Non-pigmented ciliary epithelial cell (primary cell): ENCODE results near the gene STIMATE.

Experiments
- DNase-seq: peaks from one replicate; pipeline ENCODE4 v3.0.0-alpha.2; 2010; ENCODE audit warnings: low read depth

STIMATE gene

DNA sequence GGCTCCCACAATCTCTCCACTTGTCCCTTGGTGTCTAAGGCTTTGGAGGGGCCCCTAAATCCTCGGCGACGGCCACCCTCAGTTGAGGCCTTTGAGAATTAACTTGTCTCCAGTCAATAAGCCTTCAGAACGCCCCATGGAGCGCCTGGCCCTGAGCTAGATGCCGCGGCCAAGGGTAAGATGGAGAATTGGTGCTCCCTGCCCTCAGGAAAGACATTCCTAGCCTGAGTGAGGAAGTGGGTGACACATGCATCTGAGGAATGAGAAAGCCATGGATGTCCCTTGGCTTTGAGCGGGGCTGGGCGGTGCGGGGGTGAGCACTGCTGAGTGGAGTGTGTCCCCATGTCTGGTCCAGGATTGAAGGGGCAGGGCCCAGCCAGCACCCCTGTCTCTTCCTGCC is 80.1 kb downstream of the STIMATE start:
- DNase-seq, result no peak

DNA sequence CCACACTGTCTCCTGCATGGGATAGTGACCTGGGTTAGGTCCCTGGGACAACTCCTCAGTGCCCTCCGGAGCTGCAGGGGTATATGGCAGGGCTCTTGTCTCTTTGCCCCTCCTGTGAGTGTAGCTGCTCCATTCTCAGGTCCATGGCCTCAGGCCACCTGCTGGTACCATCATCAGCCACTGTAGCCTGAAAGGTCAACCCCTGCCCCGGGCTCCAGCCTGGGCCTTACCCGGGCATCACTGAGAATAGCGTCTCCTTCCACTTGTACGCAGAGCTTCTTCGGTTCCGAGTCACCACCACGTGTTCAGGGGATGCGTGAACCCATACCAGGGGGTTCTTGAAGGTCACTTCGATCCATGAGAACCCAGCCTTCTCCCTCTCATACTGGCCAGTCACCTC is 80.7 kb downstream of the STIMATE start:
- no peak for DNase-seq

DNA sequence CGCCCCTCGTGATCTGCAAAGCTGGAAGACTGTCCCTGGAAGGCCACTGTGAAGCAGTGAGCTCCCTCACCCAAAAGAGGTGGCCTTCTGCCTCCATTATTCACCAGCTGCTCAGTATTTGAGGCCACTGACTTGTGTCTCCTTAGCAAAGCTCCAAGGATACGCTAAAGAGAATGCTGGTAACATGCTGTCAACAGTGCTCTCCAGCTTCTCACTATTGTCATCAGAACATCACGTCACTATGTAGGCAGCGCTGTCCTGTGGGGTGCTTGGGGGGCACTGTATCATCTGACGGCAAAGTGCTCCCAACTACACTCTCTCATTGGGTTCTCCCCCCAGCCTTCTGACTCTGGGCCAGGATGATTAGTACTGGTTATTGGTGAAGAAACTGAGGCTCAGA is 81.1 kb downstream of the STIMATE start:
- no peak for DNase-seq

DNA sequence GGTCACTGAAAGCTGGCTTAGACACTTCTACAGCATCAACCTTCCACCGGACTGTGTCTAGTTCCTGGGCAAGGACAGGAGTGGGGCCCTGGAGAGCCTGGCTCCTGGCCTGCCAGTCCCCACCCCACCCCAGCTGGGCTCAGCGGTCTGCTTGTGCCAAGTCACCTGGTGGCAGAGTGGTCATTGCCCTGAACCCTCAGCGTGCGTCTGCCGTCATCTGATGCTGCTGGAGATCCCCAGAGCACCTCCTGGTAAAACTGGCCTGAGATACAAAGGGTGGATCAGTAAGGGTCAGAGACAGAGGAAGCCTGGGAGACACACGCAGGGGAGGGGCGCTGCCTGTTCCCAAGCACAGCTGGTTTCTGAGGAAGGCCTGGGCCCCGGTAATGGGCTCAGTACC is 83.5 kb downstream of the STIMATE start:
- DNase-seq, result no peak

DNA sequence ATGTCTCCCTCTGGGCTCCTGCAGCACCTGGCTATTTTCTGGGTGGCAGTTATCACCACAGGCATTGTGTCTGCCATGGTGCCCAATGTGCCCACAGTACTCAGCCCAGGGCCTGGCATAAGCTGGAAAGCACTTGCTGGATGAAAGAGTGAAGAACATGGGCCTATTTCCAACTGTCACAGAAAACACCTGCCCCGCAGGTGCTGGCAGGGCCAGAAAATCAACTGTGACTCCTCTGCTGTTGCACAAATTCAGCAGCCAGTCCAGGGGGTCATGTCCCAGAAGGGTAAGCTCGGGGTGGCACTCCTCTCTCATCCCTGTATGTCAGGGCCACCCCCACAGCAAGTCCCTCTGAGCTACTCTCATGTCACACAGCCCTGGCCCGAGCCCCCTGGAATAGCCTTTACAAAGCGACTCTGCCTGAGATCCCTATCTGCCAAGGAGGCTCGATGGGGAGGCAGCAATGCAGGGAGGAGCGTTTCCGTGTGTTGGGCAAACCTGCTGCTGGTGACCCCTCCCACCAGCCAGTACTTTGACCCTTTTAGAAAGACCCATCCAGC is 85.8 kb downstream of the STIMATE start:
- no peak for DNase-seq

DNA sequence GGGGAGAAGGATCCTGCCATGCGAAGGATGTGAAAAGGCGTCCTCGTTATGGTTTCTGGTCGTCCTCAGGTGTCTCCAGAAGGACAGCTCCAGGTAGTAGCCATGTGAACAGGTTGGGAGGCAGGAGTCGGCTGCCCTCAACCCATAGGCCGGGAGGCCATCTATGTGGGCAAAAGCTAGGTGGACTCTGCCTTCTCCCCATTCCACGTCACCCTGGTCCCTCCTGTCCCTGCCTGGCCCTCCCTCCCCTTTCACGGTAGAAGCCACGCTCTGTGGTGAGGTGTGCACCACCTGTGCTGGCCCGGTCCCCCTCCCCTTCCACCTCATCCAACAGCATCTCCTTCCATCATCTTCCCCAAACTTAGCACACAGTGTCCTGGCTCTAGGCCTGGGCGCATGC is 86.4 kb downstream of the STIMATE start:
- DNase-seq, result no peak

DNA sequence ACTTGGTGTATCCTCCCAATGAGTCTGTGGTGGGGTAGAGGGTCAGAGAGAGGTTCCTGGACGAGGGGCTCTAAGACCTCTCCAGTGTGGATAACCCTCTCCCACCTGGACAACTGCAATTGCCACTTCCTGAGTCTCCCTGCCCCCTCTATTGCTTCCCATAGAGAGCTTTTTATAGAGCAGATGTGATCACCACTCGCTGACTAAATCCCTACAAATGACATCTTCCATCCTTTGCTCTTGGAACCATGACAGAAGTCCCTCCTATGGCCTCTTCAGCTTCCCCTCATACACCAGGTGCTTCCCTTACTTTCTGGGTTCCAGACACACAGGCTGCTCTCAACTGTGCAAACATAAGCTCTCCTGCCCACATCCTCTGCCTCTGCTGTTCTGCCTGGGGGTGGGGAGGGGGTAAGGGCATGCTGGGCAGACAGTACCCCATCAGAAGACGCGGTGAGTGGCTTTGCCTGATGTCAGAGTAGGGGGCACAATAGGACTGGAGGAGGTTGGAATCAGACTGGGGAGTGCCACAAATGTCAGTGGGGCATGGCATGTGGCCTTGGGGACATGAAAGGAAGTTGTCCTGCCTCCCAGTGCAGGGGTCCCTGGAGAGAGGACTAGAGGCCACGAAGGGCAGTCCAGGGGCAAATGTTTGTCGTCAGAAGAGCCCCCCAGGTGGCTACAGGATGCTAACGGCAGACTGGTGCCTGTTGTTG is 87.5 kb downstream of the STIMATE start:
- DNase-seq, result no peak

DNA sequence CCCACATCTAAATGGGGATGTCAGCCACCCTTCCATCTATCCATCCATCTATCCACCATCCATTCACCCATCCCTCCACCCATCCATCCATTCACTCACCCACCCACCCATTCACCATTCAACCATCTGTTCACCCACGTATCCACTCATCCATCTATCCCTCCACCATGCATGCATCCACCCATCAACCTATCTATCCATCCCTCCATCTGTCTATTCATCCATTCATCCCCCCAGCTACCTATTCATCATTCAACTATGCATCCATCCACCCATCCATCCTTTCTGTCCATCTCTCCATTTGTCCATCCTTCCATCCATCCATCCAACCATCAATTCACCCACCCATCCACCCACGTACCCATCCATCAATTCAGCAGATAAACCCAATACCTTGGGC is 88.2 kb downstream of the STIMATE start:
- no peak for DNase-seq

DNA sequence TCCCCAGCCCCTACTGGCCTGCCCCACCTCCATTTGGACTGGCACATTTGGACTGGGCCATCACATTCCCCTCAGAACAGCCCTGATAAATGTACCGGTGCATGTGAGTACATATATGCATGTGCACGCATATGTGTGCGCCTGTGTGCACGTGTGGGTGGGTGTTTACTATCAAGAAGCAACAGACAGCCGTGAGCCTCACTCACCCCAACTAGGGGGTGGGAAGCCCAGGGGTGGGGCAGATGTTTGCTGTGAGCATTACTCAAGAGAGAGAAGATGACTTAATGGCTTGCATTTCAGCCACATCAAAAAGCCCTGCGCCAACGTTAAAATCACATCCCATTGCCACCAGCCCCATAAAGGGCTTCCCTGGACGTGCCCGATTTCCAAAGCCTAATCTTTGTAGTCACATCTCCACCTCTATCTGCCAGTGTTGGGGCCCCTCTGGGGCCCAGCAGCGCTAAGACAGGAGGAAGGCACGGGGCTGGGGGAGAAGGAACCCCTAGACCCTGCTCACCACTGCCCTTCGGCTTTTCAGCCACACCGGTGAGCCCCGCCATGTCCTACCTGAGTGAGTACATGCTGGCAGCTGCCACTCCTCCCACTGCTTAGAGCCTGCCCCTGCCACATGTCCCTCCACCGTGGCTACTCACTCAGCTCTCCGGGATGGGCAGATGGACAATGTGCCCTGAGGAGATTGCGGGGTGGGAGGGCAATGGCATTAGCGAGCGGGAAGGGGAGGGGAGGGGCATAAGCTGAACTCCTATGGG is 91.9 kb downstream of the STIMATE start:
- DNase-seq, result no peak

DNA sequence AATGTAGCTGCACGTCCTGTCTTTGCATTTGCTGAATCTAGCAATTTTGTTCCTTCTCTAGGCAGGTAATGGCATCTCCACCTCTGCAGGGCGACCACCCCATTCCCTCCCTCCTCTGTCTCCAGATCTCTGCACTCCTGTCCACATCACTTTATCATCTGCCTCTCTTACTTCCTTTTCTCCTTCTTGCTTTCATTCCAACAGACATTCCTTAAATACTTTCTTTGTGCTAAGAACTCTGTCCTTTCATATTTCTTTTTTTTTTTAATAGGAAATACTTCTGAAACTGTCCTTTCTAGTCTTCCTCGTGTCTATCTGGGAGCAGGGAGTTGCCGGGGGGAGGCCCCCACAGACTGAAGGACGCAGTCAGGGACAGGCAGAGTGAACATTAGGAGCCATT is 95.5 kb downstream of the STIMATE start:
- DNase-seq, result no peak

DNA sequence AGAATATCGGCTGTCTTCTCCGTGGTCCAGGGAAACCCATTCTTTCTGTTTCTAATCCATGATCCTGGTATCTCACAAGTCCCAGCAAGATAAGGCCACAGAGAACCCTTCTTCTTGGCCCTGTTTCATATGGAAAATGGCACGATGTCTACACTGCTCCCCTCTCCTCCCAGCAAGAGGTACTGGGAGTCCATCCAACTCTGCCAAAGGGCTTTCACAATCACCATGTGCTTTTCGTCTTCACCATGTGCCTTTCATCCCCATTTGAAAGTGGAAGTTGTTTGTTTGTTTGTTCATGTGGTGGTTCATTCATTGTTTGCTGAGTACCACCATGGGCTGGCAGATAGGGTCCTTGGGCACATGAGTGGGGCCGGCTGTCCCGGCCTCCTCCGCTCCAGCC is 97.3 kb downstream of the STIMATE start:
- DNase-seq, result no peak

DNA sequence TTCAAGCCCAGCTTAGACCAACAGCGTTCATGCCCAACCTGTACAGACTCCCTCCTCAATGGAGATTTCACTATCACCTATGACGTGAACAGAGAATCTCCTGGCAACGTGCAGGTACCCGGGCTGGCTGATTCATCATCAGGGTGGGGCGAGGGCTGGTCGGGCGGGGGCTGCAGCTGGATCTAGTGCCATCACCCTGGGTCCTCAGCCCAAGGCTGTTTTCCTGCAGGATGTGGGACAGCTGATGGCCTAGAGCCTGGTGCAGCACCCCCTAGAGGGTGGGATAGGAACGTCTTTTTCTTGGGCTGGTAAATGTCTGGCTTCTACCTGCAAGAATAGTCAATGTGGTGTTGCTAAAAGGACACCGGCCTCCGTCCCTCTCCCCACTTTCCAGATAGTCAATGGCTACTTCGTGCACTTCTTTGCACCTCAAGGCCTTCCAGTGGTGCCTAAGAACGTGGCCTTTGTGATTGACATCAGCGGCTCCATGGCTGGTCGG is 98.3 kb downstream of the STIMATE start:
- no peak for DNase-seq

DNA sequence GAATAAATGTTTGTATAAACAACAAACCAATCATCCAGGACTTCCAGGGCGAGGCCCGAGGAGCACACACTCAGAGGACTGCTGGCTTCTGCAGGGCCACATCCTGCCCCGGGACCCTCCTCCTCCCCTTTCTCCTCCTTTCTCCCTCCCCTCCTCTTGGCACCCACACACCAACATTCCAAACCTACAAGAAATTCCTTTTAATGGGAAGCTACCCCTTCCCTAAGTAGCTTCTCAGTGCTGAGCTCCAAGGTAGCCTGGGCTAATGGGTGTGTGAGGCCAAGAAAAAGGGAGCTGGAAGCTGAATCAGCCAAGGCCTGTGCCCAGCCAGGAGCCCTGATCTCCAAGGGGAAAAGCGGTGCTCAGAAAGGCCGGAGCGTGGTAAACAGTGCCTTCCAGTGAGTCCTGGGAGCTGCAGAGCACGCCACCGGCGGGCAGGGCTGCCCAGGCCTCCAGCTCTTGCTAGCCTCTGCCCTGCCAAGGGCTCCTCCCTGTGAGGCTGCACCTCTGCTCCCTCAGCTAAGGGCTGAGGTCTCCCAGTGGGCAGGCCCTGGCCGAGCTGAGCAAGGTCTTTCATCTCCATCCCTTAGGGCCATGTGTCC is 98.9 kb downstream of the STIMATE start:
- DNase-seq, result no peak

DNA sequence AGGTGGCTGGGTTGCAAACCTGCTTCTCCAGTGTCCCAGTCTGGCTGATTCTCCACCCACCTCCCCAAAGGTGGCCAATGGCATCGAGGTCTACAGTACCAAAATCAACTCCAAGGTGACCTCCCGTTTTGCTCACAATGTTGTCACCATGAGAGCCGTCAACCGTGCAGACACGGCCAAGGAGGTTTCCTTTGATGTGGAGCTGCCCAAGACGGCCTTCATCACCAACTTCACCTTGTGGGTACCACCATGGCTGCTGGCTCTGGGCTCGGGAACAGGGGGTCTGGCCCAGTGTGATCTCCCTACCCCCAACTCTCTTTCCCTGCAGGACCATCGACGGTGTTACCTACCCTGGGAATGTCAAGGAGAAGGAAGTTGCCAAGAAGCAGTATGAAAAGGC is 100.9 kb downstream of the STIMATE start:
- DNase-seq, result no peak

DNA sequence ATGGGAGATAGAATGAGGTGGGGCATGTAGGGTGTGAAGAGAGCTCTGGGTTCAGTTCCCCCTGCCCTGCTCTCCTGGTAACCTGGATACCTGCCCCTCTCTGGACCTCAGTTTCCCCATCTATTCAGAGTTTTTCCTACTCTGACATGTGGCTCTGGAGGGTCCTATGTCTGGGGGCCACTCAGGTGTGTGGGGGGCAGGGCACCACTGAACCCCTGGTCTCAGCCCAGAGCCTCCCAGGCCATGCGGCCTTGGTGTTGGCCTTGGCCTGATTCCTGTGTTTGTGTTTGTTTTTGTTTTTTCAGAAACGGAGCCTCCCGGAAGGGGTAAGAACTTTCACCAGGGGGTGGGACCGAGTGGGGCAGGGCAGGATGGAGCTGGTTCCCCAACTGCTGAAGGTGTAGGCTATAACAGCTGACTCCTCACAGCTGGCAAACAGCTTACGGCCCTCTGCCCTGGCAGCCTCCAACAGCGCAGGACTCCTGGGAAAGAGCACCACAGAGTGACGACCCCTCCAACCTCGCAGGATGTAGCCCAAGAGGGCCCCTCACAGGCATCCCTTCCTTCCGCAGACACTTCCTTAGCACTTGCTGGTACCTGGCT is 101.9 kb downstream of the STIMATE start:
- DNase-seq, result no peak

DNA sequence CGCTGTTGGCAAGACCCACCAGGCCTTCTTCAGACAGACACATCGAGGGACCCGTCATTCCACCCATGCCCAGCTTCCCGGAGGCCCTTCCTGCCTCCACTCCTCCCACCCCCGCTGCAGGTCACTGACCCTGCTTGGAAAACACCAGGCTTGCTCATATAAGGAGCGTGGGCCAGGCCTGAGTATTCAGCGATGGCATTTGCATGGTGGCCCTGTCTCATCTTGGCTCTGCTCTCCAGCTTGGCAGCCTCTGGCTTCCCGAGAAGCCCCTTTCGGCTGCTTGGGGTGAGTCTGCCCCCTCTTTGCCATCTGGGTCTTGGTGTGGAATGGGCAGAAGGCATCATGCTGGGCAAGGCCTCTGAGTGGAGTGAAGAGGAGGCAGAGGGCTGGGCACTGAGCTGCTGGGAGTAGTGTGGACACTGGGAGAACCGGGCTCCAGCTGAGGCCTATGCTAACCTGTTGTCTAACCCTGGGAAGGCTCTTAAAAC is 102.7 kb downstream of the STIMATE start, which contains the start of gene ITIH3:
Gene ITIH3, plus strand, starts transcription at position 185 of the 488 bp plus-strand sequence. Its CDS starts 8 bp downstream, at position 193.
- DNase-seq, result no peak

DNA sequence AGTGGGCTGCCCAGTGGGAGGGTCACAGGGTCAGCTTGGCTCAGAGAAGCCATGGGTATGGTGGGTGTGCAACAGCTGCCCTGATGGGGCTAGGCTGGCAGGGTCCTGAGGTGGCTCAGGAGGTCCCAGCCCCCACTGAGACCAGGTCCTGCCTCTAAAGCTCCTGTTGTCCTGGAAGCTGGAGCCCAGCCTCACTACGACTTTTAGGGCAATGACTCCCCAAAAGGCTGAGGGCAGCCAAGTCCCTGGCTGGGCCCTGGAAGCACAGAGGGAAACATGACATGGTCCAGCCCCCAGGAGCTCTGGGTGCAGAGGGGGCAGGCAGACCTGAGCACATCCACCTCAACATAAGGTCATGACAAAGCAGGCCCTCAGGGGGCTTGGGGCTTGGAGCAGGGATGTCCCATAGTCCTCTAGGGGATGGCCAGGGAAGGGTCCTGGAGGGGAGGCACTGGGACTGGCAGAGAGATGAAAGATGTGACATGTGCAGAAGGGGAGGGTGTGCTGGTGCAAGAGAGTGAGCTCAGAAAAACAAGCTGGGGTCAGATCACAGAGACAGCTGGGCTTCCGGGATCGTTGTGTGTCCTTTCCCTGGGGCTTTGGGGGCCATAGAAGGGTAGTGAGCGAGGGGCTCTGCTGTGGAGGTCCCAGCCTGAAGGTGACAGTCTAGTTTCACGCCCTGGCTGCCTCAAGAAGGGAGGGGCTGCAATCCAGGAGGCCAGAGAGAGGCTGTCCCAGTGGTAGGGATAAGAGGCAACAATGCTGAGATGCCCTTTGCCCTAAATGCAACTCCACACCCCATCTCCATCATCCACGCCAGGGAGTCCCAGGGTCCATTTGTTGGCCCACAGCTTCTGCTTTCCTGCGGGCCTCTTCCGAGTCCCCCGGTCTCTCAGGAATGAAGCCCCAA is 103.4 kb downstream of the STIMATE start:
- no peak for DNase-seq

DNA sequence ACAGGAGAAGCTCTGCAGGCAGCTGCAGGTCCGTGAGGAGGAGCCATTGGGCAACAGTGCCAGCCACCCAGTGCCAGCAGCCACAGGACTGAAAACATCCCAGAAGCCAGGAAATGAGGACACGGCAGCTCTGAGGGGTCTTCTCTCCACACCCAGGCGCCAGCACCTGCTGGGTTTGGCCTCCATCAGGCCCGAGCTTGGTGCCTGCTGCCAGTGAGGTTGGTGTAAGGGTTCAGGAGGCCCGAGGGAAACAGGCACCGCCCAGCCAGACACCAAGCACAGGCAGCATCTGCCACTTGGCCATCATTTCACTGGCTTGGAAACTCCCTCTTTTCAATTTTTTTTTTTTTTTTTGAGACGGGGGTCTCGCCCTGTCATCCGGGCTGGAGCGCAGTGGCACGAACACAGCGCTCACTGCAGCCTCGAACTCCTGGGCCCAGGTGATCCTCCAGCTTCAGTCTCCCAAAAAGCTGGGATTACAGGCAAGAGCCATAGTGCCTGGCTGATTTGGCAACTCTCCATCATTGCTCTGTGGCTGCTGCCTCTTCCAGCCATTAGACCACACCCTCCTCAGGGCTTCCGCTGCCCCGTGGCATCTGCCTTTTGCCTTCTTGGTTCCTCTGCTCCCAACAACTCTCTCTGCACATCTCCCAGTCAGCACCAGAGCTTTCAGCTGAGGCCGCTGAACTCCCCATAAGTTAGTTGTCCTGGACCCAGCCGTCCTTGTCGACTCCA is 104.2 kb downstream of the STIMATE start:
- no peak for DNase-seq

DNA sequence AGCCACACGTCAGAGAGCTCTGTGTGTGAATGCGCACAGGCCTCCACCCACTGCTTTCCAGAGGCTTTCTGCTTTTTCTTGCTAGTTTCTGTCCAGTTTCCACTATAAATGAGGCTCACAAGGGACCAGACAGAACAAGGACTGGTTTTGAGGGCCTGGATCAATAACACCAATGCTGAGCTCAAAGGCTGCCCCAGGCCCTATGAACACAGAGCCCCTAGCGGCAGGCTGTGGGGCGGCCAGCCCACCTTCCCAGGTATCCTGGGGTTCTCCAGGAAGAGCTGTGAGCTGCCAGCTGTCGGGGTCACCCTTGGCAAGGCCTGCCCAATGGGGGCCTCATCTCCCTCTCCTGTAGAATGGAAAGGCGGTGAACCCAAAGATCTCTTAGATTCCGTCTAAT is 104.9 kb downstream of the STIMATE start:
- DNase-seq, result no peak

DNA sequence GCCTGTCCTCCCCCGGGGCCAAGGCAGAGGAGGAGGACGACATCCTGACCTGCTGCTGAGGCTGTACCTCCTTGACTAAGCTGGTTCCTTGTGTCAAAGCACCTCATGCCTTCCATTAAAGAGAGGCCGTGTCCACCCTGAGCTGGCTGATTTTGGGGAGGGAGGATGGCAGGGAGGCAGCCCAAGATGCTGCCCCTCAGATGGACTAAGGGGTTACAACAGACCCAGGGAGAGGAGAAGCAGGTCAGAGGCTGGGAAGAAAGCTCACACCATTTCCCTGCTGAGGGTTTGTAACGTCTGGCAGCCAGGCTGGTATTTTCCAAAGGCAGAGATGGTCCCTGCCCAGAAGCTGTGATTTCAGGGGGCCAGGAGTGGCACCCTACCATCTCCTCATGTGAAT is 105.4 kb downstream of the STIMATE start:
- no peak for DNase-seq
